Glomerular visceral epithelial cell (primary cell): Measurements from ENCODE around the gene TMEM115.

ENCODE experiments used
- DNase-seq: peaks from one replicate; pipeline ENCODE4 v3.0.0-alpha.2; 2016; ENCODE audit errors: extremely low spot score

The TMEM115 gene

DNA sequence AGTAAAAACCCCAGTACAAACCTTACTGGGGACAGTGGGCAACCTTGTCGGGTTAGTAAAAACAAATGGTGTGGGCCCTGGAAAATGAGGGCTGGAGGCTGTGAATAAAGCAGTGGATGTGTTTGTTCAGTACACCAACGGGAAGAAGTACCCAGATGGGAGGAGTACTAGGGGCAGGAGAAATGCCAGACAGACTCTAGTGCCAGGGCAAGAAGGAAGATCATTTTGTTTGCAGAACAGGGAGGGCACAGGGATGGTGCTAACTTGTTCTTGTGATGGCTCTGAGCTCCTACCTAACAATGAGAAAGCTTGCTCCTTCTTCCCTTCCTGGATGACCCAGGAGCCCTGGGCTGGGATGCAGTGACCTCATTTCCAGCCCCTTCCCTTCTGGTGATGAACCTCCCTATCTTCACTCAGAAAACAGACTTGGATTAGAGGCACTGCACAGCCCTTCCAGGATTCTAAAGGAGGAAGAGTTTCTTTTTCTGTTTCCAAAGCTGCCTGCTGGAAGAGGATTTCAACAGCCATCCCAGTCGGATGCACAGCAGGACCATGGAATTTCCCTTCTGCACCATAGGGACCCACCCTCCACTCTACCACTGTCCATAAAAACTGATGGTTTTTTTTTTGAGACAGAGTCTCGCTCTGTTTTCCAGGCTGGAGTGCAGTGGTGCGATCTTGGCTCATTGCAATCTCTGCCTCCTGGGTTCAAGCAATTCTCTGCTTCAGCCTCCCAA is 24.8 kb downstream of the TMEM115 start:
- no peak for DNase-seq

DNA sequence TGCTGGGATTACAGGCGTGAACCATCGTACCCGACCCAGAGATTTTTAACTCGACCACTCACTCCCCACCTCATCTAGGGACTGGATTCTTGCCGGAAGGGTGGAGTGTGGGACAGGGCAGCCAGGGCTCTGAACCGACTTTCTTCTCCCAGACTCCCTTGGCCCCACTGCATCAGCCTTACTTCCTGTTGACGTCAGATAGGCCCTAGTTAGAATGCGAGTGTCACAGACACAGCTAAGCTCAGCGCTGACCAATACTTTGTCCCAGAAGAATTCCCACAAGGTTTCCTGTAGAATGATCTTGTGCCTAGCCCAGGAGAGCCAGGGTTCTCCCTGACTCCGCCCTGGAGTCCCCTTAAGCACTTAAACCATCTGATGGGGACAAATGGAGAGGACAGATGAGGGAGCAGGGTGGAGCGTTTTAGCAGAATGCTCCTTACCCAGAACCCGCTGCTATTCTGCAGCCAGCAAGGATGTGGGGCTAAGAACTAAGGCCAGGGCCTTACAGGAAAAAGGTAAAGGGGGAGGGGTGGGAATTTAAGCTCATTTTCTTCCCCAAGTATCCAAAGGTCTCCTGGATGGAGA is 25.5 kb downstream of the TMEM115 start:
- no peak for DNase-seq

DNA sequence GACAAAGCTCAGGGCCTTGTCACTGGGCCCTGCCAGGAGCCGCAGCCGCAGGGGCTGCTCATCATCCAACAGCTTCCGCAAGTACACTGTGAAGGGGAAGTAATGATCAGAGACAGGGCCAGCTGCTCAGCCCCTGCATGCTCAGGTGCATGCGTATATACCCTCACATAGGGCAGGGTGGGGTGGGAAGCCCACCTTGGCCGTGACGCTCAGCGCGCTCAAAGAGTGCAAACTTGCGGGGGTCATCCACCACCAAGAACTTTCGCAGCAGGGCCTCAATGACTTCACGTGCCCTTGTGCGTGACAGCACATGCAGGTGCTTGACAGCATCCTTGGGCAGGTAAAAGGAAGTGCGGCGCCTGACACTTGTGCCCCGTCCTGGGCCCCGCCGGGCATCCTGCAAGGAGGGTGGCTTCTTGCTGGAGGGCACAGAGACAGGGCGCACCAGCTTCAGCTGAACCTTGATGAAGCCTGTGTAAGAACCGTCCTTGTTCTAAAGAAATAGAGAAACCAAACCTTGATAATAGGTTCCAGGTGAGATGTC is 27.9 kb downstream of the TMEM115 start:
- DNase-seq = no peak

DNA sequence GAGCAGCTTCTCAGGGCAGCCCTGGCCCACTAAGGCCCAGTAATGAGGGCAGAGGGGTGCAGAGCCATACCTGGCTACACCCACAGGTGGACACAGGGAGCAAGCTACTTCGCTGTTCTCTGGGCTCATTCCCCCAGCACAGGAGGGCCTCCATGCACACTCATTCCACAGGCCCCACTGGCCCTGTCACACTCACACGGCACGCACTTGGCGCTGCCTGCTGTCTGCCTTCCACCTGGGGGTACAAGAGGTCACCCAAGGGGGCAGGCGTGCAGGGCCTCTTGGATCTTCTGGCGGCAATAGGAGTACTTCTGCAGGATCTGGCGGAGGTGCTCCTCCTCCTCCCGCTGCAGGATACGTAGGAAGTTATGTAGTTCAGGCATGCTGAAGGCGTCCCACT is 29.0 kb downstream of the TMEM115 start:
- no peak for DNase-seq

DNA sequence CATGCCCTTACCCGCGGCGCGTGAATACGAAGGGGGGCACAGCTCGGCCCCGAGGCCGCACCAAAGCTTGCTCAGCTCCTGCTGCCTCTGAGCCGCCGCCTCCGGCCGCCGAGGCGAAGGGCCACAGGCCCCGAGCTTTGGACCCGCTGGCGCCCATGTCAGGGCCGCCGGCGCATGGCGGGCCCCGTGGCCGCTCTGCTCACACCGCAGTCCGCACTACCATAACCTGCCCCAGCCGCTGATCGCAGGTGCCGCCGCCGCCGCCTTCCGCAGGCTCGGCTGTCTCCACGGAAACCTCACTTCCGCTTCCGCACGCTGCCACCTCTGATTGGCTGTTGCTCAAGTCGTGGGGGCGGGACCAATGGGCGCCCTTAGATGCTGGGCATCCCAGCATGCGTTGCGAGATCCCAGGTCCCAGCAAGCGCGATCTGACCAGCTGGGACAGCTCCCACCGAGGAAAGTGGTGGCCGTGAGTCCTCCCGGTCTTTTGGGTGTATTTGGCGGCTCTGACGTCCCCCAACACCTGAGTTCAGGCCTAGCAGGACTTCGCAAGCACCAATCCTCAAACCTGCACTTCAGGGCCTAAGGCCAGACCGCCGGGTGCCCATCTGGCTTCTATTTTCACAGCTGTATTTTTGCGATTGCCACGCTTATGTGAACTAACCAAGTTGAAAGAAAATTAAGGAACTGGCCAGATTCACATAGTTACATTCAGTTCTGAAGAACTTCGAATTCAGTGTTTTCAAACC is 31.2 kb downstream of the TMEM115 start, which contains the start of gene TUSC2:
TUSC2 (minus strand) TSS at position 281 of the 749 bp plus-strand sequence; CDS start at position 157, 124 bp downstream.
- peak; percentile 96 for DNase-seq

DNA sequence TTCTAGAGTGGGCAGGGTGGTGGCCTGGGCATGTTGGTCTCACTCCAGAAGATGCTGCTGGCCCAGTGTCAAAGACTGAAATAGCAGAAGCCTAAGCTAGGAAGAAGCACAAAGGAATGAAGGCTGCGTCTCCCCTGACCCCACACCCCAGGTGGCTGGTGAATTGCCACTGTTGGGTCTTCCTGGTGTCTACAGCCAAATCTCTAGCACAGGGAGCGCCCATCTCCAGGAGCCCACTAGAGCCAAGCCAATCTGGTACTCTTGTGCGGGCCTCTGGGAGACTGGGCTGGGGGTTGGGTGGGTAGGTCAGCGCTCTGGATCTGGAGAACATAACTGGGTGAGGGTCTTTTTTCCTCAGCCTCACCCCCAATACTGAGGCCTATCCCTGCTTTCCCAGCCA is 32.2 kb downstream of the TMEM115 start:
- DNase-seq = no peak

DNA sequence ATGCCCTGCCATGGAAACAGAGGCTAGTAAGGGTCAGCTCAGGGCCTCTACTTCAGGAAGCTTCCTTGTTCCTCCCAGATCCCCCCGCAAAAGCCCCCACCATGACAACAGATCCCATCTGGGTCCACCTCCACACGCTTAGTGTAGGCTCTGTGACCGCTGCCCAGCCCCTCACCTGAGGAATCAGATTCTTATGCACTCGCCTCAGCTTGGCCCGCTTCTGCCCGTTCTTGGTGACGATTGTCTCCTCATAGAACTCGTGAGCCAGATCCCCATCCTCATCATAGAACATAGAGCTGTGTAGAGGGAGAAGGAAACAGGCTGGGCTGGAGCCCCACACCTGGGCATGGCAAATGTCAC is 33.2 kb downstream of the TMEM115 start:
- DNase-seq = no peak

DNA sequence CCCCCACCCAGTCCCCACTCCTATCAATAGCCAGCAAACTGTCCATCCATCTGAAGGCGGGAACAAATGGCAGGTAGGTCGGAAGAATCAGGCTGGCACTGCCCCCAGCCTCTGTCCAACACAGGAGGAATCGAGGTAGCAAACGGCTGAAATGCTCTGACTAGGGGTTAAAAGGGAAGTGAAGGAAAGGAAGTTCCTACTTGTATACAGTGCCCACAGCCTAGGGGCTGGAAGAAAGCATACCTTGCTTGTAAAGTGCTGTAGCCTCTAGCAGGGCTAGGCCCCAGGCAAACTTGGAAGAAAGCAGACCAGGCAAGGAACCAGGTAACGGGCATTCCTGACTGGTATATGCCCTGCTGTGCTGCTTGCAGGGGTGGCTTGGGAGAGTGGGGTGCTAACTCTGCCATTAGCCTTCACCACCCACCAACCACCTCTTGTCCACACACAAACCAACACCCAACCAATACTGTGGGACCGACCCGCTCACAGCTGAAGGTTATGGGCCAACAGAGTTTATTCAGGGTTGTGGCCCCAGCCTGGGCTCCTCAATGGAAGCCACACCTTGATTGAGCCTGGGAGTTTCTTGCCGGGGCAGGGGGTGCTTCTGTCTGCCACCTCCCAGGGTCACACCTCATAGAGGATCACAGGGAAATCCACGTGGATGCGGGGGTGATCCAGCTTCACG is 33.7 kb downstream of the TMEM115 start:
- DNase-seq = no peak

DNA sequence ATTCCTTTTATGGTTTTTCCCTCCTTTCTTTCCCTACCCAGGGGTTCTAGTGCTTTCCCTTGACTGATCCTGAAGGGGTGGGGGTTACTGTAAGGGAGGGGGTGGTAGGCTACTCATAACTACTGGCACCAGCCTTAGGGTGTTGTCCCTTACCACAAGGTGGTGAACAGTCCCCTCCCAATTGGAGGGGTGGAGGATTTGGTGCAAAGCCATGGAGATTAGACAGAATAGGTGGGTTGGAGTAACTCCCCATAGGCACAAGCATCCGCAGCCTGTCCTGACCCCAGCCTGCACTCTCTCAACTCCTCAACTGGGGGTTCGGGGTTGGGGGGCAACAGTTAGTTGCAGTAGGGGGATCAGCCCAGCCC is 34.2 kb downstream of the TMEM115 start:
- DNase-seq = no peak

DNA sequence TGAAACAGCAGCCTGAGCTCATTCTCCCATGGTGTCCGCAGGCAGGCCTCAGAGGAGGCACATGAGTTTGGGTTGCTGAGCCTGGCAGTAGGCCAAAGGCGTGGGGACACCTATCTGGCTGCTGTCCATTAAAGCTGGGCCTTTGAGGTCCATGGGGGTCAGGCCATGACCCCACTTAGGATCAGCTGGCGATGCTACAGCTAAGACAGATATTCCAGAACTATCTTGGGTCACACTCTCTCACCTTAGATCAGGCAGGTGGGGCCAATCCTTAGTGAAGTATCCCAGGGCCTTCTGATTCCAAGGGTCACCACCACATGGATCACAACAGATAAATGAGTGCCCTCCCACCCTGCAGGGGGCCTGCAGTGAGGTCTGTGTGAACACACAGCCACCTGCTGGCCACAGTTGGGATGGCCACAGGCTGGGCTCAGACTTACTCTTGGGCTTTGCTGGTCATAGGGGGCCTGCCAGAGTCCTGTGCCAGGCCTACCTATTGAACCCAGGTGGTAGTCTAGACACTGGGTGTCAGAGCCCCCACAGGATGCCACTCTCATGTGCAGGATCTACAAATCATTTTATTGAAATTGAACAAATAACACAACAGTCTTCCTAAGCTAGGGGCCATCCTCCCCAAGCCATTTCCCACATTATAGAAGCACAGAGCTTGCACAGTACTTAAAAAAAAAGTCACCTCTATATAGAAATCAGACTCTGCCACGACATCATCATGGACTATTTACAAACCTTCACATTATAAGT is 34.8 kb downstream of the TMEM115 start:
- DNase-seq = peak; percentile 68

DNA sequence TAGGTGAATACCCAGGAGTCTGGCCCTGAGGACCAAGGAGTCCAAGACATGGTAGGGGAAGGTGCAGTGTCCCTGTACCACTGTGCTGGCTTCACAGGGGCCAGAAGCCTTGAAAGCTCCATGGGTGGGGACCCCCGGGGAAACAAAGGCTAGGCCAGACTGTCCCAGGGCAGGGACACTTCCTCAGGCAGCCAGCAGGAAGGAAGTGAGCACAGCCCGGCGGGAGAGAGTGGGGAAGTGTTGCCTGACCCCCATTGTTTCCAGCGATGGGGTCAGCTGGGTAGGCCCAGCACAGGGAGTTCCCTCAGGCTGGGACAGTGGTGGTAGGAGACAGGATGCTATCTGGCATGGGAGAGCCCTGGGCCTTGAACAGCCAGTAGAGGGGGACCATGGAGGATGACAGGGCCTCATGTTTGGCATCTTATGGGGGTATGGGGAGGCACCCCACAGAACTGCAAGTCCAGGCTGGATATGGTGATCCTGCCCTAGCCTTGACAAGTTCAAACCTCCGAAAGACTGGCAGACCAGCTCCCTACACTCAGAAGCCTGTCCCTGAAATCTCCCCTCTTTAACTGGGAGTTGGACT is 35.6 kb downstream of the TMEM115 start:
- no peak for DNase-seq

DNA sequence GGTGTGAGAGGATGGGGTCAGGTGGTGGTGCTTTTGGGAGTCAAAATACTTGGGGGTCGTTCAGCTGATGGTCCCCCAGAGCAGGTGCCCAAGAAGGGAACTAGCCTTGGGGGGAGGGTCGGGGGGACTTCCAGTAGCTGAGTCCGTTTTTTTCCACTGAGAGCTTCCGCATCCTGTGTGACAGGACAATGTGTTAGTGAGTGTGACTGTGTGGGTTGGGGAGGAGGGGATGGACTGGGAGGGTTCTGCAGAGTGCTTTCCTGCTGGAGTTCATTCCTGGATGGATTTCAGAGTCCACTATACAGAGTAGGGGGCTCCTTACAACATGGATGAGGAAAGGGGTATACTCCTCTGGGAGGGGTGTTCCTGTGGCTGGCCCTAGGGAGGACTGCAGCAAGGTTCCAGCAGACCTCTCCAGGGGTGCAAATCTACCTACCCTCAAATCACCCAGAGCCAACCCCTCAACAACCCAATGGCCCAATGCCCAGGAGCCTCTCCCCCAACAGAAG is 36.2 kb downstream of the TMEM115 start:
- DNase-seq = no peak

DNA sequence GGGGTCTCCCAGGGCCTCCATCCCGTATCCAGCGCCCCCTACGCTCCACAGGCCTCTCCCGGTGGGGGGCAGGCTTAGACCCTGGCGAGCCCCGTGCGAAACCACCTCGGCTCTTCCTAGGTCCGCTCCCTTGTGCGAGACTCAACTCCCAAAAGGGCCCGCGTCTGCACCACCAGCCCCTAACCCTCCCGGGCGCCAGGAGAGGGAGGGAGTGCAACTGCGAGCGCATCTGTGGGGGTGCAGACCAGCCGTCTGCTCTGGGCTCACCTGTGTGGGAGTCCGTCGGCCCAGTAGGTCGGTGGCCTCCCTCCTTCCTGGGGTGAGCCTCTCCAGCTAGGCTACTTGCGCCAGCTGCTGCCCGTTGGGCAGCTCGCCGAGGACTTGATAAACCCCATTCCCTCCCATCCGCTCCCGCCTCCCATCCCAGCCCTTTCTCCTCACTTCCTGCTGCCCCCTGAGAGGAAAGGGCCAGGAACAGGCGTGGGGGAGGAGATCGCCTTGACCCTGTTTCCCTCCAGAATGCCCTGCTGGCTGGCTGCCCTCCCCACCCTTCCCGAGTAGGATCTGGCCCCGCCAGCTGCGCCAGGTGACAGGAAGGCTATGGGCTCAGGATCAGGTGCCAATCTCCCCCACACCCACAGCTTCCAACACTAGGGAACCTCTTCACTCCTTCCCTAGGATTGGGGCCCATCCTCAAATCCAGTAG is 36.8 kb downstream of the TMEM115 start, which contains the start of gene HYAL2:
HYAL2 (minus strand) TSS at position 360 of the 706 bp plus-strand sequence. CDS start 2,256 bp downstream, outside the sequence.
- DNase-seq = no peak

DNA sequence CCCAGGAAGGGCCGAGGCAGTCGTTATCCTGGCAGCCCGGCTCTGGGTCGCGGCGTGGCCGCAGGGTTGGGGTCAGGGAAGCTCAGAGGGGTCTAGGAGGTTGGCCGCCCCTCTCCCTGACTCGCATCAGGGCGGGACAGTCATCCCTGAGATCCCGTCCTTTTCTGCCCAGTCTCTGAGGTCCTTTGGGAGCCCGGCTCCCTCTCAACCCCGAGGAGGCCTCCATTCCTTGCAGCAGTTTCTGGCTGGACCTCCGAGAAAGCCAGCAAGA is 37.3 kb downstream of the TMEM115 start:
- DNase-seq = no peak

DNA sequence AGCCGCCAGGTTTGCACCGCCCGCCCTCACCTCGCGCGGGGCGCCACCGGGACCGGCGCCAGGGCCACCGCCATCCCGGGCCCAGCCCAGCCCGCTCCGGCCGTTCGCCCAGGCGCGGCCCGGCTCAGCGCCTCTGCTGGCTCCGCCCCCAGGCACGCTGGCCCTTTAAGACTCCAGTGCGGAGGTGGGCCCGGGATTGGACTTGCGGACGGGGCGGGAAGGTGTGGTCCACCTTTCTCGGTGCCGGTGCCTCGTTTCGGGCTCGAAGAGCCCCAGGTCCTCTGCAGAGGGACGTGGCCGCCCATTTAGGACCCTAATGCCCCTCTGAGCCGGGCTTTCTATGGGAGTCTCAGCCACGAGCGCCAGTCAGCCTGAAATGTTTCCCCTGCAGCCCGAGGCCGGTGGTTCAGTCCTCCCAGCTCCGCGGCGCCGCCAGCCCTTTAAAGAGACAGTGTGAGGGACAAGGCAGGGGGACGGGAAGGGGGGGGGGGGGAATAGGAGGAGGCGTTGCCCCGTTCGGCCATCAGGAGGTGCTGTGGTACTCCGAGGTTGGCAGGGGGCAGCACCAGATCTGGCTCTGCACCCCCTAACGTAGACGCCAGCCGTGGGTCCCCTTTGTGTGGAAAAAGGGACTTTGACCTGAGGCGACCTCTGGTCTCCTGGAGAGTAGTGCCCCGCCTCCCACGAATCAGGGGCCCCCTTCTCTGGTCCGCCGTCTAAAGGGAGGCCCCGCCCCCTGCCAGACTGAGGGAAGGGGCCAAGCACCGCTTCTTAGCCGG is 37.8 kb downstream of the TMEM115 start:
- DNase-seq = peak; percentile 84

DNA sequence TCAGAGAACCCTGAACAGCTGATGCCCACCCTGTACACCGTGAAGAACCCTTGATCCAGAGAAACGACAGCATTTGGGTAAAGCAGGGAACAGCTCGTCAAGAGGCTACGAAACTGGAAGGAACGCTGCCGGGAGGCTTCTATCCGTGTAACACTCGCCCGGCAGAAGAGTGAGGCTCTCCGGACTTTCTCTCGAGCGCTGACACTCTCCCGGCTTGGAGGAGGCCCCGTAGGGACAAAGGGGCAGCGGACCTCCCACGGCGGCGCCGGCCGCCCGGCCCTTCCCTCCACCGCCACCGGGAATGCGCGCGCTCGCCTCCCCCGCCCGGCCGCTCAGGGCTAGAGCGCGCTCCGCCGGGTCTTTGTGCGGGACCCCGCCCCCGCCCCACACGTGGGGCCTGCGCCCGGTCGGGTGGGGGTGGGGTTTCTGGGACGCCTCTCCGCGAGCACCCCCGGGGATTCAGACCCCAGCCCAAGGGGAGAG is 38.4 kb downstream of the TMEM115 start:
- DNase-seq = peak; percentile 68

DNA sequence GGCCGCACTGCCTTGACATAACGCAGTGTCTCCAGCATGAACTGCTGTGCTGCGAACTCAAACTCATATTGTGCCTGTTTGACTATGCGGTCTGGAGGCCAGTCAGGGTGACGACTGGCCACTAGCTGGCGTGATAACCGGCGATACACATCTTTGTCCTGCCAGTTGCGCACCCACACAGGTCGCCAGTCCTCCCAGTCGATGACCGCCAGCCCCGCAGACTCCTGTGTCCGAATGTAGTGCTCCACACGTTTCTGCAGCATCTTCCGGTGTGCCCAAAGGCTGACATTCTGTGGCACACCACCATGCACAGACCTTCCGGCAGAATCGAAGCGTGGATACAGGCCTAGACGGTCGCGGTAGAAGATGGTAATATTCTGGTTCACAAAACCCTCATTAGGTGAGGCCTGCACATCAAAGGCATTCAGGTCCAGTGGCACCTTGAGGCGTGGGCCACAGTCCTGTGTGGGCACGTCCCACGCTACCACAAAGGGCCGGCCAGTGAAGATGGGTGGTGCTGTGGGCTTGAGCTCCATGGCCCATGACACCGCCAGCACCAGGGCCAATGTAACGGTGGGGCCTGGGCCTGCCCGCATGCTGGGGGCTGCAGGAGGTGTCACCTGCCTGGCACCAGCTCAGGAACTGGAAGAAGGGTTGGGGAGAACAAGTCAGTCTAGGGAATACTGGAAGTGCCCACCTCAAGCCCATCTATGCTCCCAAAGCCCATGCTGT is 39.3 kb downstream of the TMEM115 start:
- DNase-seq = no peak

DNA sequence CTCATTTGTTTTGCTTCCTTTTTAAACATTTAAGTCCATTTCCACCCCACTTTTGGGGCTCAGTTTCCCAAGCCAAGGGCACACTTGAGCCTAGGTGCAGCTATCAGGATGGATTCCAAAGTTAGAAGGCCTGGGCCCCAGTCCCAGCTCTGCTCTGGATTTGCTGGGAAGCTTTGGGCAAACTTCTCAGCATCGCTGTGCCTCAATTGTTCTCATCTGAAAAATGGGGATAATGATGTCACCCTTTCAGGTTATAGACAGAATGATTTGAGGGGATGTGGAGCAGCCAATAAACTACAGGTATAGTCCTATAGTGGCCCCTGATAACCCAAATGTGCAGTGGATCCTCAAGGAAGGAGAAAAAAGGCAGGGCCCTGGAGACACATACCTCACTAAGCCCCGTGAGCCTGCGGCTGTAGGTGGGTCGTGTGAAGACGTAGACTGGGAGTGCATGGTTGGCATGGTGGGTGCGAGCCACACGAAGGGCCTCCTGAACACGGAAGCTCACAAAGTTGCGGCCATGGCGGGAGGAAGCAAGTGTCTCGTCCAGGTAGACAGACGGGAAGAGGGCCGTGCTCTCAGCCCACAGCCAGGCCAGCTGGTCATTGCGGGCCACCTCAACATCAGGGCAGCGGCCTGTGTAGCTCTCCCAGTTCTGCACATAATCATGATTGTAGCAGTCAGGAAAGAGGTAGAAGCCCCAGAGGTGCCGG is 40.0 kb downstream of the TMEM115 start:
- DNase-seq = no peak
